Fibroblast of the aortic adventitia (primary cell): Measurements from ENCODE around the gene FARSA. TPM values are rescaled to one million over a fixed set of nuclear protein-coding genes. Genes with fewer than 3 reads are reported as not detected.
A peak's percentile ranks its signal among the peaks of the same experiment; 100 is the strongest.
"Not testable (repeated sequence)": the region's sequence is repeated elsewhere in the genome, so short reads cannot be mapped to it uniquely, and the experiment has no call there.

Source experiments
- DNase-seq: peaks from one replicate; pipeline ENCODE4 v3.0.0-alpha.2; 2010; ENCODE audit warnings: low read depth
- H3K4me3 ChIP-seq: 2 replicates; pipeline ENCODE4 v1.5.1; 2011; ENCODE audit warnings: low read depth, mild to moderate bottlenecking, control low read depth, low read length, moderate library complexity
- CTCF ChIP-seq: IDR thresholded peaks from 2 replicates; pipeline ENCODE4 v1.5.1; 2011; ENCODE audit warnings: mild to moderate bottlenecking, low read length, control low read depth, inconsistent platforms; ENCODE audit not compliant: insufficient read depth
- total RNA-seq: library from RNA; depleted of rRNA; stranded (reverse); fragments of >200 nt; gene quantifications from 2 replicates; pipeline ENCODE4 v1.2.3, GENCODE V29; 2012; ENCODE audit warnings: low replicate concordance

The FARSA gene
- 39.1 and 44.3 TPM in 2 replicates for total RNA-seq

- no peak for TF ChIP-seq CTCF
Measured at GRCh38 chr19:12933287-12934072, at the start of gene FARSA. TSS of gene FARSA (minus strand) at chr19:12933711. CDS start at chr19:12933696, 15 bp downstream.

GRCh38 chr19:12983091-12983490 lies 49.6 kb upstream of the FARSA start:
- DNase-seq, result no peak
- no peak for TF ChIP-seq CTCF
- peak overlapping the region; percentile 53 for H3K4me3 ChIP-seq

More at GRCh38 chr19:12933287-12934072, at the start of gene FARSA:
- peak within 1 kb of the TSS; percentile 100 for H3K4me3 ChIP-seq
- peak; percentile 86 for DNase-seq

GRCh38 chr19:12982648-12983047 lies 49.1 kb upstream of the FARSA start:
- no peak for TF ChIP-seq CTCF
- no peak overlapping the region for H3K4me3 ChIP-seq
- DNase-seq, result no peak

- no peak for TF ChIP-seq CTCF
- DNase-seq, result no peak
- H3K4me3 ChIP-seq, result no peak overlapping the region
Measured at GRCh38 chr19:12979974-12980373, 46.5 kb upstream of the FARSA start.

GRCh38 chr19:12976109-12976508 lies 42.6 kb upstream of the FARSA start:
- not testable (repeated sequence) for DNase-seq, H3K4me3 ChIP-seq

GRCh38 chr19:12975221-12975741 lies 41.8 kb upstream of the FARSA start:
- H3K4me3 ChIP-seq, result no peak overlapping the region
- TF ChIP-seq CTCF, result no peak
- no peak for DNase-seq

- no peak for DNase-seq
- TF ChIP-seq CTCF, result no peak
- H3K4me3 ChIP-seq, result no peak overlapping the region
Measured at GRCh38 chr19:12974301-12975220, 41.0 kb upstream of the FARSA start.
